Caco-2 (cell line): ENCODE results near the gene HEBP1. TPM values are rescaled to one million over a fixed set of nuclear protein-coding genes. Genes with fewer than 3 reads are reported as not detected.

Experiments used
- BruUV-seq: library from RNA; stranded (reverse); fragments of 400-500 nt; replicated peaks from 2 replicates; lab custom pipeline; 2021; lab: Mats Ljungman, UMichigan
- CTCF ChIA-PET: fragments of 300-600 bp; sonication (Branson Sonifier 250); formaldehyde crosslinking; loops from one replicate; lab custom pipeline; 2022; ENCODE audit warnings: antibody characterized with exemption; lab: Charles Lee
- POLR2A ChIA-PET: fragments of 300-600 bp; sonication (Branson Sonifier 250); formaldehyde crosslinking; loops from one replicate; lab custom pipeline; 2022; ENCODE audit warnings: antibody characterized with exemption; lab: Charles Lee
- DNase-seq, 2 experiments: peaks; one replicate each; pipeline versions ENCODE4 v3.0.0 to v3.0.0-alpha.2; 2020 to 2022
- H3K27me3 ChIP-seq: replicated peaks from 2 replicates; pipeline ENCODE4 v1.6.0; 2011; ENCODE audit warnings: low read length; ENCODE audit not compliant: control insufficient read depth, insufficient read depth
- H3K36me3 ChIP-seq: 2 replicates; pipeline ENCODE4 v1.5.1; 2011; ENCODE audit warnings: low read length; ENCODE audit not compliant: control insufficient read depth, insufficient read depth
- H3K4me1 ChIP-seq: fragments of 250-450 bp; sonication (Bioruptor Pico); 2 replicates; pipeline ENCODE4 v1.5.1; 2020; ENCODE audit warnings: mild to moderate bottlenecking
- H3K4me3 ChIP-seq: 2 replicates; pipeline ENCODE4 v1.5.1; 2011; ENCODE audit warnings: low read depth, mild to moderate bottlenecking, control low read depth, low read length
- H3K9me3 ChIP-seq: fragments of 250-450 bp; sonication (Bioruptor Pico); 2 replicates; pipeline ENCODE4 v1.5.1; 2020; ENCODE audit warnings: mild to moderate bottlenecking, moderate library complexity
- H3K27ac Mint-ChIP-seq: one replicate; pipeline ENCODE4 v1.8.0; 2022; ENCODE audit warnings: mixed read lengths; ENCODE audit not compliant: unreplicated experiment
- H3K27me3 Mint-ChIP-seq: one replicate; pipeline ENCODE4 v1.8.0; 2022; ENCODE audit warnings: mixed read lengths; ENCODE audit not compliant: insufficient read depth, unreplicated experiment
- H3K36me3 Mint-ChIP-seq: one replicate; pipeline ENCODE4 v1.8.0; 2022; ENCODE audit warnings: mild to moderate bottlenecking, mixed read lengths; ENCODE audit not compliant: insufficient read depth, unreplicated experiment
- H3K4me1 Mint-ChIP-seq: one replicate; pipeline ENCODE4 v1.8.0; 2022; ENCODE audit warnings: low read depth, mixed read lengths; ENCODE audit not compliant: unreplicated experiment
- H3K4me3 Mint-ChIP-seq: one replicate; pipeline ENCODE4 v1.8.0; 2022; ENCODE audit warnings: mild to moderate bottlenecking, moderate library complexity, mixed read lengths; ENCODE audit not compliant: unreplicated experiment
- H3K9me3 Mint-ChIP-seq: one replicate; pipeline ENCODE4 v1.8.0; 2022; ENCODE audit warnings: mixed read lengths; ENCODE audit not compliant: unreplicated experiment
- CTCF ChIP-seq, 2 experiments: fragments of 200-600 bp in 1 of 2; IDR thresholded peaks; 1 replicate in 1 of 2; 2 replicates in 1 of 2; pipeline versions ENCODE4 v1.5.1 to v1.8.0; 2011 to 2022; ENCODE audit warnings: antibody characterized with exemption in 1 of 2, control low read depth in 1 of 2, inconsistent platforms in 1 of 2, low read depth in 1 of 2, low read length in 1 of 2, mild to moderate bottlenecking in 1 of 2, moderate library complexity in 1 of 2; ENCODE audit not compliant: insufficient read depth in 1 of 2, severe bottlenecking in 1 of 2, unreplicated experiment in 1 of 2
- intact Hi-C: fragments of 100-400 bp; cut with micrococcal nuclease; formaldehyde crosslinking; loops from one replicate; pipeline ENCODE4 v1.10.0; 2022; ENCODE audit not compliant: unreplicated experiment
- total RNA-seq: library from RNA; stranded (reverse); gene quantifications from 2 replicates; pipeline ENCODE4 v1.2.3, GENCODE V29; 2022

HEBP1 gene
- total RNA-seq, 1 experiment from 2014 or later, result 55.8 TPM

DNA sequence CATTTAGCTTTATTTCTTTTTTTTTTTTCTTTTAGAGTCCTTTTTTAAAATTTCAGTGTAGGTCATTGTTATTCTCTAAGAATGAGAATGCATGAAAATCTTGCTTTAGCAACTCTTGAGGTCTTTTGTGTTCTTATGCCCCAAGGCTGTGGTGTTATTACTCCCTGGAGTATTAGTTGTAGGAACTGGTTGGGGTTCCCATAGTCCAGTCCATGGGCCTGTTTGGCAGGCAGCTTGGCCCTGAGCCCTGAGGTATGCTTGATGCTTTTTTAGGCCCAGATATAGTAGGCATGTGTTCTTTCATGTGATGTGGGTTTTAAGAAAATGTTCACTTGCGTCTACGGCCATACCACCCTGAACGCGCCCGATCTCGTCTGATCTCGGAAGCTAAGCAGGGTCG is 45.8 kb upstream of the HEBP1 start:
- DNase-seq, result no peak
- Mint-ChIP-seq H3K4me3 (peak overlapping the region; percentile 1), H3K9me3 (peaks cover 11% of the 10 kb centered on the region), H3K4me1 (peaks cover 15% of the 10 kb centered on the region), H3K27me3 (no peaks in the 10 kb centered on the region), H3K36me3 (peaks cover 6% of the 10 kb centered on the region), H3K27ac (no peak overlapping the region)
- Histone ChIP-seq H3K4me3 (no peak overlapping the region), H3K27me3 (no peaks in the 10 kb centered on the region), H3K4me1 (peaks cover 7% of the 10 kb centered on the region), H3K9me3 (no peaks in the 10 kb centered on the region), H3K36me3 (no peaks in the 10 kb centered on the region)
- BruUV-seq, result no TSS peak
- intact Hi-C loops, result loop anchor here (2.0 kb wide), 1 partner anchor 45 kb away; the partner anchor contains the start of gene HEBP1
- TF ChIP-seq CTCF (IDR thresholded peaks at IDR 0.05; ENCODE audit: insufficient read depth in 1 of 2, low read depth in 1 of 2, low read length in 1 of 2, severe bottlenecking in 1 of 2, unreplicated experiment in 1 of 2), result no peak
- ChIA-PET CTCF (interaction anchor here (1.0 kb wide), 1 partner anchor 166 kb away, joined by 3 read pairs; no protein-coding TSS in a partner anchor), POLR2A (no interaction called here)

DNA sequence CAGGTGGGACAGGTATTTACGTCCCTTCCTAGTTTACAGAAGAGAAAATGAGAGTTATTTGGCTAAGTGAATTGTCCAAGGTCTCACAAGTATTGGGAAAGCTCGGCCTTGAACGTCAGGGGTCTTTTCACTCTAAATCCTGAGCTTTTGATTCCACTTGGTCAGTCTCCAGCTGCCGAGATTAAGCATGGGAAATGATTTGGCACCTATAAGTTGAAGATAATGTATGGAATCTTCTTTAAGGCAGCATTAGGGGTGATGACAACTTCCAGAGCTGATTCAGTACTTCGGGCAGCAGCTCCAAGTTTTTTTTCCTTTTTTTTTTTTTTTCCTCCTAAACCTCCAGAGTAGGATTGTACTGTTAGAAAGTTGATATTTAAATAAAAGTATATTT is 44.8 kb upstream of the HEBP1 start:
- H3K27me3 ChIP-seq, result no peaks in the 10 kb centered on the region
- Mint-ChIP-seq H3K27me3 (no peaks in the 10 kb centered on the region), H3K9me3 (peaks cover 7% of the 10 kb centered on the region), H3K4me1 (peaks cover 10% of the 10 kb centered on the region), H3K4me3 (peak overlapping the region; percentile 77), H3K36me3 (peaks cover 6% of the 10 kb centered on the region), H3K27ac (no peak overlapping the region)
- peak overlapping the region; percentile 96 for H3K4me3 ChIP-seq
- H3K4me1 ChIP-seq, result peaks cover 7% of the 10 kb centered on the region
- POLR2A ChIA-PET, result interaction anchor here (0.7 kb wide), 1 partner anchor 173 kb away, joined by 7 read pairs; no protein-coding TSS in a partner anchor
- no TSS peak for BruUV-seq
- CTCF ChIA-PET, result interaction anchor here (0.6 to 1.0 kb wide), 3 partner anchors 20 to 189 kb away, joined by 3 read pairs; no protein-coding TSS in a partner anchor
- intact Hi-C loops, result loop anchor here (2.0 kb wide), 1 partner anchor 44 kb away; the partner anchor contains the start of gene HEBP1
- no peak for TF ChIP-seq CTCF (IDR thresholded peaks at IDR 0.05; ENCODE audit: insufficient read depth in 1 of 2, low read depth in 1 of 2, low read length in 1 of 2, severe bottlenecking in 1 of 2, unreplicated experiment in 1 of 2)
- no peaks in the 10 kb centered on the region for H3K9me3 ChIP-seq
- DNase-seq, result no peak
- H3K36me3 ChIP-seq, result no peaks in the 10 kb centered on the region

- ChIA-PET CTCF (interaction anchor here (0.6 to 1.4 kb wide), 6 partner anchors 20 to 211 kb away, joined by 3 to 4 read pairs (median 3); no protein-coding TSS in a partner anchor), POLR2A (interaction anchor here (0.6 to 0.8 kb wide), 3 partner anchors 24 to 172 kb away, joined by 3 to 7 read pairs (median 6); no protein-coding TSS in a partner anchor)
- TF ChIP-seq CTCF (IDR thresholded peaks at IDR 0.05; ENCODE audit: insufficient read depth in 1 of 2, low read depth in 1 of 2, low read length in 1 of 2, severe bottlenecking in 1 of 2, unreplicated experiment in 1 of 2), result peak; percentile 55 to 62
- Histone ChIP-seq H3K27me3 (no peaks in the 10 kb centered on the region), H3K9me3 (no peaks in the 10 kb centered on the region), H3K4me1 (peaks cover 13% of the 10 kb centered on the region), H3K4me3 (peak within 1 kb of the TSS; percentile 96), H3K36me3 (no peaks in the 10 kb centered on the region)
- BruUV-seq, result no TSS peak
- peak; percentile 82 to 89 for DNase-seq
- Mint-ChIP-seq H3K4me3 (peak within 1 kb of the TSS; percentile 77), H3K36me3 (peaks cover 6% of the 10 kb centered on the region), H3K27me3 (no peaks in the 10 kb centered on the region), H3K9me3 (peaks cover under 1% of the 10 kb centered on the region), H3K4me1 (peaks cover 4% of the 10 kb centered on the region), H3K27ac (no peak within 1 kb of the TSS)
- intact Hi-C loops, result loop anchor here (2.0 kb wide), 1 partner anchor 43 kb away; the partner anchor contains the start of gene HEBP1
Observed at GRCh38 chr12:13044002-13044905, 44.2 kb upstream of the HEBP1 start, which contains the start of gene FAM234B. Gene FAM234B (plus strand): TSS chr12:13044381. CDS start chr12:13044404, 23 bp downstream.
